Neural cell (in vitro differentiated cells): Measurements from ENCODE around the gene AP3S2.
"Not testable (repeated sequence)": the region's sequence is repeated elsewhere in the genome, so short reads cannot be mapped to it uniquely, and the experiment has no call there.

Experiments used
- EP300 ChIP-seq: fragments of 450-650 bp; conservative IDR thresholded peaks from 2 replicates; pipeline ENCODE4 v1.6.1; 2014; ENCODE audit warnings: antibody characterized with exemption, mild to moderate bottlenecking, moderate library complexity; ENCODE audit not compliant: poor library complexity, severe bottlenecking
- EZH2 ChIP-seq: fragments of 200-600, 300-800 bp; shearing (Covaris generic), sonication (generic); IDR thresholded peaks from 2 replicates; pipeline ENCODE4 v1.6.1; 2014; ENCODE audit warnings: antibody characterized with exemption, low read length, borderline replicate concordance, mild to moderate bottlenecking; ENCODE audit not compliant: insufficient read depth, poor library complexity, severe bottlenecking
- MXI1 ChIP-seq: fragments of 450-650 bp; conservative IDR thresholded peaks from 2 replicates; pipeline ENCODE4 v1.6.1; 2014; ENCODE audit warnings: antibody characterized with exemption, mild to moderate bottlenecking; ENCODE audit not compliant: poor library complexity, severe bottlenecking
- POLR2AphosphoS5 ChIP-seq: IDR thresholded peaks from 2 replicates; pipeline ENCODE4 v1.6.1; 2012
- RAD21 ChIP-seq: fragments of 450-650 bp; conservative IDR thresholded peaks from 2 replicates; pipeline ENCODE4 v1.6.1; 2014; ENCODE audit warnings: antibody characterized with exemption, mild to moderate bottlenecking, moderate library complexity
- SMC3 ChIP-seq: fragments of 450-650 bp; conservative IDR thresholded peaks from 2 replicates; pipeline ENCODE4 v1.6.1; 2014; ENCODE audit warnings: antibody characterized with exemption, mild to moderate bottlenecking, moderate library complexity; ENCODE audit not compliant: poor library complexity
- TAF1 ChIP-seq: IDR thresholded peaks from 2 replicates; pipeline ENCODE4 v1.6.1; 2012; ENCODE audit warnings: low read depth
- TF ChIP-seq, protein P1 (sequence below): fragments of 450-650 bp; IDR thresholded peaks from 2 replicates; pipeline ENCODE4 v1.5.1; 2014; ENCODE audit warnings: antibody characterized with exemption, mild to moderate bottlenecking, moderate library complexity; ENCODE audit not compliant: poor library complexity, severe bottlenecking
- TF ChIP-seq, protein P2 (sequence below): IDR thresholded peaks from 2 replicates; pipeline ENCODE4 v1.6.1; 2012; ENCODE audit warnings: borderline replicate concordance

DNA sequence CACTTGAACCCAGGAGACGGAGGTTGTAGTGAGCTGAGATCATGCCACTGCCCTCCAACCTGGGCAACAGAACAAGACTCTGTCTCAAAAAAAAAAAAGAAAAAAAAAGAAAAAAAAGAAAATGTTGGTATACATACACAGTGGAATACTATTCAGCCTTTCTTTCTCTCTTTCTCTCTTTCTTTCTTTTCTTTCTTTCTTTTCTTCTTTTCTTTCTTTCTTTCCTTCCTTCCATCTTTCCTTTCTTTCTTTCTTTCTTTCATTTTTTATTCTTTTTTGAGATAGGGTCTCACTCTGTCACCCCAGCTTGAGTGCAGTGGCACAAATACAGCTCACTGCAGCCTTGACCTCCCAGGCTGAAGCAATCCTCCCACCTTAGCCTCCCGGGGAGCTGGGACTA, 45.6 kb upstream of the AP3S2 start:
- TF ChIP-seq, protein P1, sequence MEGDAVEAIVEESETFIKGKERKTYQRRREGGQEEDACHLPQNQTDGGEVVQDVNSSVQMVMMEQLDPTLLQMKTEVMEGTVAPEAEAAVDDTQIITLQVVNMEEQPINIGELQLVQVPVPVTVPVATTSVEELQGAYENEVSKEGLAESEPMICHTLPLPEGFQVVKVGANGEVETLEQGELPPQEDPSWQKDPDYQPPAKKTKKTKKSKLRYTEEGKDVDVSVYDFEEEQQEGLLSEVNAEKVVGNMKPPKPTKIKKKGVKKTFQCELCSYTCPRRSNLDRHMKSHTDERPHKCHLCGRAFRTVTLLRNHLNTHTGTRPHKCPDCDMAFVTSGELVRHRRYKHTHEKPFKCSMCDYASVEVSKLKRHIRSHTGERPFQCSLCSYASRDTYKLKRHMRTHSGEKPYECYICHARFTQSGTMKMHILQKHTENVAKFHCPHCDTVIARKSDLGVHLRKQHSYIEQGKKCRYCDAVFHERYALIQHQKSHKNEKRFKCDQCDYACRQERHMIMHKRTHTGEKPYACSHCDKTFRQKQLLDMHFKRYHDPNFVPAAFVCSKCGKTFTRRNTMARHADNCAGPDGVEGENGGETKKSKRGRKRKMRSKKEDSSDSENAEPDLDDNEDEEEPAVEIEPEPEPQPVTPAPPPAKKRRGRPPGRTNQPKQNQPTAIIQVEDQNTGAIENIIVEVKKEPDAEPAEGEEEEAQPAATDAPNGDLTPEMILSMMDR = not testable (repeated sequence)
- TF ChIP-seq EP300, RAD21, TAF1, POLR2AphosphoS5, EZH2, SMC3, MXI1: not testable (repeated sequence)
- TF ChIP-seq, protein P2, sequence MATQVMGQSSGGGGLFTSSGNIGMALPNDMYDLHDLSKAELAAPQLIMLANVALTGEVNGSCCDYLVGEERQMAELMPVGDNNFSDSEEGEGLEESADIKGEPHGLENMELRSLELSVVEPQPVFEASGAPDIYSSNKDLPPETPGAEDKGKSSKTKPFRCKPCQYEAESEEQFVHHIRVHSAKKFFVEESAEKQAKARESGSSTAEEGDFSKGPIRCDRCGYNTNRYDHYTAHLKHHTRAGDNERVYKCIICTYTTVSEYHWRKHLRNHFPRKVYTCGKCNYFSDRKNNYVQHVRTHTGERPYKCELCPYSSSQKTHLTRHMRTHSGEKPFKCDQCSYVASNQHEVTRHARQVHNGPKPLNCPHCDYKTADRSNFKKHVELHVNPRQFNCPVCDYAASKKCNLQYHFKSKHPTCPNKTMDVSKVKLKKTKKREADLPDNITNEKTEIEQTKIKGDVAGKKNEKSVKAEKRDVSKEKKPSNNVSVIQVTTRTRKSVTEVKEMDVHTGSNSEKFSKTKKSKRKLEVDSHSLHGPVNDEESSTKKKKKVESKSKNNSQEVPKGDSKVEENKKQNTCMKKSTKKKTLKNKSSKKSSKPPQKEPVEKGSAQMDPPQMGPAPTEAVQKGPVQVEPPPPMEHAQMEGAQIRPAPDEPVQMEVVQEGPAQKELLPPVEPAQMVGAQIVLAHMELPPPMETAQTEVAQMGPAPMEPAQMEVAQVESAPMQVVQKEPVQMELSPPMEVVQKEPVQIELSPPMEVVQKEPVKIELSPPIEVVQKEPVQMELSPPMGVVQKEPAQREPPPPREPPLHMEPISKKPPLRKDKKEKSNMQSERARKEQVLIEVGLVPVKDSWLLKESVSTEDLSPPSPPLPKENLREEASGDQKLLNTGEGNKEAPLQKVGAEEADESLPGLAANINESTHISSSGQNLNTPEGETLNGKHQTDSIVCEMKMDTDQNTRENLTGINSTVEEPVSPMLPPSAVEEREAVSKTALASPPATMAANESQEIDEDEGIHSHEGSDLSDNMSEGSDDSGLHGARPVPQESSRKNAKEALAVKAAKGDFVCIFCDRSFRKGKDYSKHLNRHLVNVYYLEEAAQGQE = not testable (repeated sequence)
